ENCODE results near the gene NKD1.

DNA sequence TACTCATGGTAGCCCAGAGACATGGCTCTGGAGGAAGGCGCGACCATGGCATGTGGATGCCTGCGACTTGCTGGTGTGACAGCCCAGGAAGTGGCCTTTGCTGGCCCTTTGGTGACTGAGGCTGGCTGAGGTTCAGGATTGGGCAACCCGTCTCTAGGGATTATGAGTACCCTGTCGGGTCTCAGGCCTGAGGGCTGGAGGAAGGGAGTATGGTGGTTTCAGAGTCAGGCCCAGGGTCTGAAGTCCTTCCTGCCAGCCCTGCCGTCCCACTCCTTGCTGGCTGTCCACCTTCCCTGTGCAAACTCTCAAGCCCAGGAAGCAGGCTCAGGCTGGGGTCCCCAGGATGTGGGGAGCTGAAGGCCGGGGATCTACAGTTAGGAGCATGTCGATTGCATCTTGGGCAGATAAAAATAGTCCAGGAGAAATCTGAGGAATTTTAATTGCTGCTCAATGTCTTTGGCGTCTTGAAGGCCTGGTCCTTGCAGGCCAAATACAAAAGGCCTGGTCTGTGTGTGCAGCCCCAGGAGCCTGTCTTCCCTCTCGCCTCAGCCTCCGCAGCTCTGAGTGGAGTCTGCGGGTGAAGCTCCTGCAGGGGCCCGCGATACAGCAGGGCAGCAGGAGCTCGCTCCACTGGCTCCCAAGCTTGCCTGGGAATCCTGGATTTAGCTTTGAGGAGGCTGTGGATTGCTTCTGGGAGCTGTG is 52.5 kb downstream of the NKD1 start:
- TF ChIP-seq CTCF (IDR thresholded peaks at IDR 0.05) (no peak), EZH2 (IDR thresholded peaks at IDR 0.05; ENCODE audit: borderline replicate concordance, insufficient read depth, low read depth, low read length, poor library complexity, severe bottlenecking) (no peak)
